HepG2 (cell line): ENCODE measurements around the gene RMI2. TPM values are rescaled to one million over a fixed set of nuclear protein-coding genes. Genes with fewer than 3 reads are reported as not detected.

Source experiments
- ATAC-seq: fragments of 200-7000 bp; cut with Tn5 transposase; 3 replicates; pipeline ENCODE4 v1.9.1; 2020; ENCODE audit warnings: mild to moderate bottlenecking, moderate library complexity
- BruUV-seq: library from RNA; stranded (reverse); fragments of 400-500 nt; replicated peaks from 2 replicates; lab custom pipeline; 2021; lab: Mats Ljungman, UMichigan
- CTCF ChIA-PET: fragments of 300-600 bp; formaldehyde crosslinking; extraction: SDS; loops from one replicate; lab custom pipeline; 2021; ENCODE audit warnings: low total read pairs, inconsistent platforms, low intra/inter-chr PET ratio; lab: Yijun Ruan, JAX
- POLR2A ChIA-PET: fragments of 350-600 bp; sonication (Branson Sonifier 250); formaldehyde crosslinking; loops from one replicate; lab custom pipeline; 2020; ENCODE audit warnings: antibody characterized with exemption, inconsistent platforms; lab: Yijun Ruan, JAX
- DNase-seq: peaks from one replicate; pipeline ENCODE4 v3.0.0-alpha.2; 2015; ENCODE audit warnings: low spot score
- FAIRE-seq: peaks from 3 replicates; lab custom pipeline; 2011; peaks lifted over from hg19 to GRCh38; lab: Jason Lieb, UNC
- H2AFZ ChIP-seq: one replicate; pipeline ENCODE4 v1.6.1; 2011; ENCODE audit warnings: low read length, inconsistent platforms
- H3K27ac ChIP-seq: fragments of 300-600 bp; 3 replicates; pipeline ENCODE4 v1.8.0; 2011; ENCODE audit warnings: mixed run types, mild to moderate bottlenecking, mixed read lengths, low read length, inconsistent platforms; ENCODE audit not compliant: insufficient read depth; ENCODE audit errors: extremely low read length
- H3K27me3 ChIP-seq, 2 experiments: fragments of 200-600 bp in 1 of 2; 2 replicates in 1 of 2; 3 replicates in 1 of 2; pipeline versions ENCODE4 v1.6.0 to v1.8.0; 2011; ENCODE audit warnings: low read length in 2 of 2, mild to moderate bottlenecking in 2 of 2, moderate library complexity in 2 of 2, inconsistent platforms in 1 of 2; ENCODE audit not compliant: insufficient read depth in 2 of 2, control insufficient read depth in 1 of 2
- H3K36me3 ChIP-seq, 2 experiments: fragments of 200-600 bp in 1 of 2; replicated peaks in 1 of 2; 2 replicates in 1 of 2; 3 replicates in 1 of 2; pipeline versions ENCODE4 v1.5.1 to v1.8.0; 2011; ENCODE audit warnings: low read length in 2 of 2, inconsistent platforms in 1 of 2; ENCODE audit not compliant: insufficient read depth in 2 of 2, control insufficient read depth in 1 of 2
- H3K4me1 ChIP-seq: 2 replicates; pipeline ENCODE4 v1.5.1; 2012; ENCODE audit warnings: low read length, inconsistent platforms; ENCODE audit not compliant: insufficient read depth
- H3K4me2 ChIP-seq: 2 replicates; pipeline ENCODE4 v1.6.0; 2011; ENCODE audit warnings: low read depth, low read length, inconsistent platforms
- H3K4me3 ChIP-seq, 3 experiments: fragments of 200-600 bp in 1 of 3; sonication (generic), shearing (Covaris generic) in 1 of 3; replicated peaks in 1 of 3; 2 replicates each; pipeline ENCODE4 v1.5.1; 2011 to 2016; ENCODE audit warnings: low read length in 3 of 3, inconsistent platforms in 2 of 3, low read depth in 2 of 3, mild to moderate bottlenecking in 2 of 3, control low read depth in 1 of 3, mixed read lengths in 1 of 3; ENCODE audit not compliant: insufficient read depth in 1 of 3
- H3K79me2 ChIP-seq: one replicate; pipeline ENCODE4 v1.6.1; 2011; ENCODE audit warnings: low read length, inconsistent platforms; ENCODE audit not compliant: insufficient read depth
- H3K9ac ChIP-seq: 2 replicates; pipeline ENCODE4 v1.6.0; 2011; ENCODE audit warnings: mild to moderate bottlenecking, low read depth, low read length, inconsistent platforms; ENCODE audit not compliant: insufficient read depth
- H3K9me3 ChIP-seq: 2 replicates; pipeline ENCODE4 v1.5.1; 2012; ENCODE audit warnings: mild to moderate bottlenecking, low read length
- H4K20me1 ChIP-seq: 2 replicates; pipeline ENCODE4 v1.6.0; 2011; ENCODE audit warnings: inconsistent platforms, mild to moderate bottlenecking, low read length, moderate library complexity; ENCODE audit not compliant: insufficient read depth
- ADNP ChIP-seq: sonication (generic); formaldehyde crosslinking; IDR thresholded peaks from 2 replicates; pipeline ENCODE4 v1.4.0; 2020; ENCODE audit warnings: missing genetic modification reagents
- CEBPB ChIP-seq: IDR thresholded peaks from 2 replicates; pipeline ENCODE4 v1.6.1; 2011; ENCODE audit warnings: low read depth, low read length, improper control_type of control experiment, borderline replicate concordance
- CEBPG ChIP-seq: IDR thresholded peaks from 2 replicates; pipeline ENCODE4 v1.6.1; 2016
- NAIF1 ChIP-seq: sonication (generic); formaldehyde crosslinking; IDR thresholded peaks from 2 replicates; pipeline ENCODE4 v1.5.0; 2020; ENCODE audit warnings: mild to moderate bottlenecking, missing genetic modification reagents, borderline replicate concordance
- NR1H2 ChIP-seq: sonication (generic); formaldehyde crosslinking; IDR thresholded peaks from 2 replicates; pipeline ENCODE4 v1.8.1; 2022; ENCODE audit warnings: low read depth, missing genetic modification reagents, borderline replicate concordance
- POLR2G ChIP-seq: fragments of 200-400 bp; formaldehyde crosslinking; IDR thresholded peaks from 2 replicates; pipeline ENCODE4 v1.6.1; 2018; ENCODE audit warnings: mild to moderate bottlenecking, low read depth, low read length, moderate library complexity
- SOX5 ChIP-seq: IDR thresholded peaks from 2 replicates; pipeline ENCODE4 v1.6.1; 2016; ENCODE audit warnings: borderline replicate concordance
- TEAD3 ChIP-seq: optimal IDR thresholded peaks from 2 replicates; pipeline ENCODE3; 2016; ENCODE audit warnings: borderline replicate concordance
- ZBTB38 ChIP-seq: sonication (generic); formaldehyde crosslinking; IDR thresholded peaks from 2 replicates; pipeline ENCODE4 v1.5.1; 2020; ENCODE audit warnings: mild to moderate bottlenecking, missing genetic modification reagents
- ZMYM3 ChIP-seq: sonication (generic); formaldehyde crosslinking; IDR thresholded peaks from 2 replicates; pipeline ENCODE4 v1.5.1; 2020; ENCODE audit warnings: mild to moderate bottlenecking, missing genetic modification reagents
- ZNF121 ChIP-seq: sonication (generic); formaldehyde crosslinking; IDR thresholded peaks from 2 replicates; pipeline ENCODE4 v1.5.0; 2020; ENCODE audit warnings: mild to moderate bottlenecking, missing genetic modification reagents
- ZNF383 ChIP-seq: sonication (generic); formaldehyde crosslinking; IDR thresholded peaks from 2 replicates; pipeline ENCODE4 v1.4.0; 2020; ENCODE audit warnings: missing genetic modification reagents, mild to moderate bottlenecking, borderline replicate concordance
- ZNF460 ChIP-seq: sonication (generic); formaldehyde crosslinking; IDR thresholded peaks from 2 replicates; pipeline ENCODE4 v1.5.1; 2020; ENCODE audit warnings: missing genetic modification reagents, mild to moderate bottlenecking, borderline replicate concordance
- ZNF891 ChIP-seq: sonication (generic); formaldehyde crosslinking; IDR thresholded peaks from 2 replicates; pipeline ENCODE4 v1.5.0; 2020; ENCODE audit warnings: mild to moderate bottlenecking, missing genetic modification reagents
- WGBS: methylation state at CpG from one replicate; pipeline ENCODE4 v1.1.6; 2017; ENCODE audit warnings: low lambda C conversion rate; 5-methylcytosine and 5-hydroxymethylcytosine counted together
- in situ Hi-C: cut with HindIII; loops from 2 replicates; pipeline ENCODE4 v1.10.0; 2017; ENCODE audit warnings: low pct_unique_long_range_greater_than_20kb; ENCODE audit not compliant: extremely low pct_ligation_motif_present
- intact Hi-C: fragments of 100-400 bp; cut with micrococcal nuclease; formaldehyde crosslinking; loops from one replicate; pipeline ENCODE4 v1.10.0; 2022; ENCODE audit not compliant: unreplicated experiment
- polyA plus RNA-seq, 8 experiments: library from polyadenylated mRNA; depleted of rRNA in 3 of 8; stranded (reverse) in 7 of 8; unstranded in 1 of 8; fragments of >200 nt; fragmentation: Illumina TruSeq in 4 of 8; extraction: Trizol in 4 of 8; gene quantifications; 2 replicates each; pipeline versions ENCODE4 v1.2.1 to v1.2.3, GENCODE V29; 2011 to 2016; ENCODE audit warnings: low read depth in 4 of 8, missing spikeins in 1 of 8, mixed read lengths in 1 of 8; ENCODE audit not compliant: insufficient read depth in 1 of 8
- total RNA-seq, 5 experiments: library from RNA; depleted of rRNA; stranded (reverse); fragments of >200 nt; fragmentation: Illumina TruSeq; extraction: Trizol; gene quantifications; 2 replicates each; pipeline ENCODE4 v1.2.3, GENCODE V29; 2016; ENCODE audit warnings: low read depth in 1 of 5
- TF ChIP-seq, protein P1 (sequence below): sonication (generic); formaldehyde crosslinking; IDR thresholded peaks from 2 replicates; pipeline ENCODE4 v1.5.0; 2020; ENCODE audit warnings: missing genetic modification reagents
- TF ChIP-seq, protein P2 (sequence below): sonication (generic); formaldehyde crosslinking; IDR thresholded peaks from 2 replicates; pipeline ENCODE4 v1.4.0; 2020; ENCODE audit warnings: missing genetic modification reagents
- TF ChIP-seq, protein P3 (sequence below): sonication (generic); formaldehyde crosslinking; IDR thresholded peaks from 2 replicates; pipeline ENCODE4 v1.5.1; 2020; ENCODE audit warnings: mild to moderate bottlenecking, missing genetic modification reagents, moderate library complexity

RMI2 gene
- total and polyA plus RNA-seq, 2 of the 13 experiments (the other 11 are each of a cell fraction or from before 2014, with no cell fraction given), result 24.5 to 55.7 TPM

DNA sequence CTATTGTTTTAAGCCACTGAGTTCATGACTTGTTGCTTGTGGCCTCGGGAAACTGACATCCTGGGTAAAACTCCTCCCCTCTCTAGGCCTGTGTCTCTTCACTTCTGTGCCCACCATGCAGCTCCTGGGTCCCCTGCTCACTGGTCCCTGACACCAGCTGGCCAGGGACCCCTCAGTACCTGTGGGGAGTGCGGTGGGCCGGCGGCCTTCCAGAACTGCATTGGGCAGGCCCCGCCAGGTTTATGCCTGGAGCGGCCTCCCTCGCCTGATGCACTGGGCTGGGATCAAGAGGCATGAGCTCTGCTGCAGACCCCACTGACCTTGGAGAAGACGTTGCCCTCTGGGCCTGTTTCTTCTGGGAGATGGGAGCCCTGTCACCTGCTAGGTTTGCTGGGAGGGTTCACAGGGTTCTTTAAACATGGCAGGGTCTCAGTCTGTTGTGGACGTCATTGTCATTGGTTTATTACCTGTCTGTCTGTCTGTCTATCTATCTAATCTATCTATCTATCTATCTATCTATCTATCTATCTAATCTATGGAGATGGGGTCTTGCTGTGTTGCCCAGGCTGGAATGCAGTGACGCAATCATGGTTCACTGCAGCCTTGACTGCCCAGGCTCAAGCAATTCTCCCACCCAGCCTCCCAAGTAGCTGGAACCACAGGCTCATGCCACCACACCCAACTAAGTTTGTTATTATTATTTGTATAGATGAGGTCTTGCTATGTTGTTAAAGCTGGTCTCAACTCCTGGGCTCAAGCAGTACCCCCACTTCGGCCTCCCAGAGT is 21.5 kb upstream of the RMI2 start:
- no peak for FAIRE-seq
- TF ChIP-seq NR1H2 (CRISPR knock-in tag), result peak; percentile 65; the same call in 1 of the 2 replicates
- TF ChIP-seq, protein P1, sequence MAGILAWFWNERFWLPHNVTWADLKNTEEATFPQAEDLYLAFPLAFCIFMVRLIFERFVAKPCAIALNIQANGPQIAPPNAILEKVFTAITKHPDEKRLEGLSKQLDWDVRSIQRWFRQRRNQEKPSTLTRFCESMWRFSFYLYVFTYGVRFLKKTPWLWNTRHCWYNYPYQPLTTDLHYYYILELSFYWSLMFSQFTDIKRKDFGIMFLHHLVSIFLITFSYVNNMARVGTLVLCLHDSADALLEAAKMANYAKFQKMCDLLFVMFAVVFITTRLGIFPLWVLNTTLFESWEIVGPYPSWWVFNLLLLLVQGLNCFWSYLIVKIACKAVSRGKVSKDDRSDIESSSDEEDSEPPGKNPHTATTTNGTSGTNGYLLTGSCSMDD, result no peak
- TF ChIP-seq ZMYM3, result peak; percentile 76
- TF ChIP-seq ZNF121 (CRISPR knock-in tag), result peak; percentile 99
- TF ChIP-seq ZNF383 (CRISPR knock-in tag), result 0 out of 2 replicates have a peak, but pooled peaks have one; percentile 38
- peak; percentile 36; the same call in 1 of the 2 replicates for TF ChIP-seq ADNP (CRISPR knock-in tag)
- peak; percentile 79 for TF ChIP-seq CEBPB
- no peak for TF ChIP-seq ZBTB38 (CRISPR knock-in tag)
- 0 out of 2 replicates have a peak, but pooled peaks have one; percentile 33 for TF ChIP-seq ZNF891
- no peak for TF ChIP-seq POLR2G
- TF ChIP-seq, protein P2, sequence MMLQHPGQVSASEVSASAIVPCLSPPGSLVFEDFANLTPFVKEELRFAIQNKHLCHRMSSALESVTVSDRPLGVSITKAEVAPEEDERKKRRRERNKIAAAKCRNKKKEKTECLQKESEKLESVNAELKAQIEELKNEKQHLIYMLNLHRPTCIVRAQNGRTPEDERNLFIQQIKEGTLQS, result 0 out of 2 replicates have a peak, but pooled peaks have one; percentile 14
- TF ChIP-seq NAIF1 (CRISPR knock-in tag), result peak; percentile 56; the same call in 1 of the 2 replicates
- TF ChIP-seq ZNF460 (CRISPR knock-in tag), result peak; percentile 24; the same call in 1 of the 2 replicates
- TF ChIP-seq SOX5 (CRISPR knock-in tag), result no peak
- peak; percentile 31 for TF ChIP-seq TEAD3 (CRISPR knock-in tag)
- TF ChIP-seq CEBPG (CRISPR knock-in tag), result peak; percentile 53
- TF ChIP-seq, protein P3, sequence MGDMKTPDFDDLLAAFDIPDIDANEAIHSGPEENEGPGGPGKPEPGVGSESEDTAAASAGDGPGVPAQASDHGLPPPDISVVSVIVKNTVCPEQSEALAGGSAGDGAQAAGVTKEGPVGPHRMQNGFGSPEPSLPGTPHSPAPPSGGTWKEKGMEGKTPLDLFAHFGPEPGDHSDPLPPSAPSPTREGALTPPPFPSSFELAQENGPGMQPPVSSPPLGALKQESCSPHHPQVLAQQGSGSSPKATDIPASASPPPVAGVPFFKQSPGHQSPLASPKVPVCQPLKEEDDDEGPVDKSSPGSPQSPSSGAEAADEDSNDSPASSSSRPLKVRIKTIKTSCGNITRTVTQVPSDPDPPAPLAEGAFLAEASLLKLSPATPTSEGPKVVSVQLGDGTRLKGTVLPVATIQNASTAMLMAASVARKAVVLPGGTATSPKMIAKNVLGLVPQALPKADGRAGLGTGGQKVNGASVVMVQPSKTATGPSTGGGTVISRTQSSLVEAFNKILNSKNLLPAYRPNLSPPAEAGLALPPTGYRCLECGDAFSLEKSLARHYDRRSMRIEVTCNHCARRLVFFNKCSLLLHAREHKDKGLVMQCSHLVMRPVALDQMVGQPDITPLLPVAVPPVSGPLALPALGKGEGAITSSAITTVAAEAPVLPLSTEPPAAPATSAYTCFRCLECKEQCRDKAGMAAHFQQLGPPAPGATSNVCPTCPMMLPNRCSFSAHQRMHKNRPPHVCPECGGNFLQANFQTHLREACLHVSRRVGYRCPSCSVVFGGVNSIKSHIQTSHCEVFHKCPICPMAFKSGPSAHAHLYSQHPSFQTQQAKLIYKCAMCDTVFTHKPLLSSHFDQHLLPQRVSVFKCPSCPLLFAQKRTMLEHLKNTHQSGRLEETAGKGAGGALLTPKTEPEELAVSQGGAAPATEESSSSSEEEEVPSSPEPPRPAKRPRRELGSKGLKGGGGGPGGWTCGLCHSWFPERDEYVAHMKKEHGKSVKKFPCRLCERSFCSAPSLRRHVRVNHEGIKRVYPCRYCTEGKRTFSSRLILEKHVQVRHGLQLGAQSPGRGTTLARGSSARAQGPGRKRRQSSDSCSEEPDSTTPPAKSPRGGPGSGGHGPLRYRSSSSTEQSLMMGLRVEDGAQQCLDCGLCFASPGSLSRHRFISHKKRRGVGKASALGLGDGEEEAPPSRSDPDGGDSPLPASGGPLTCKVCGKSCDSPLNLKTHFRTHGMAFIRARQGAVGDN (CRISPR knock-in tag), result peak; percentile 32

More for the DNA sequence above, 21.5 kb upstream of the RMI2 start:
- no peak overlapping the region for H2AFZ ChIP-seq
- H3K27me3 ChIP-seq, result no peaks in the 10 kb centered on the region
- H3K79me2 ChIP-seq, result no peaks in the 10 kb centered on the region
- in situ Hi-C loops, result no loop called here
- ATAC-seq (no peak), DNase-seq (no peak)
- H3K27ac ChIP-seq, result no peak overlapping the region
- no peaks in the 10 kb centered on the region for H3K9me3 ChIP-seq
- H4K20me1 ChIP-seq, result no peaks in the 10 kb centered on the region
- WGBS, result 63% methylated on average over 11 of the region's 11 CpGs
- CTCF ChIA-PET, result no interaction called here
- intact Hi-C loops, result no loop called here
- peaks cover 43% of the 10 kb centered on the region for H3K4me1 ChIP-seq
- no peaks in the 10 kb centered on the region for H3K36me3 ChIP-seq
- no TSS peak for BruUV-seq
- POLR2A ChIA-PET, result interaction anchor here (0.5 to 1.3 kb wide), 2 partner anchors 16 to 23 kb away, joined by 4 read pairs; no protein-coding TSS in a partner anchor
- no peak overlapping the region for H3K9ac ChIP-seq
- no peak overlapping the region for H3K4me3 ChIP-seq
- H3K4me2 ChIP-seq, result no peak overlapping the region
